ENCODE results near the gene GPBP1.

DNA sequence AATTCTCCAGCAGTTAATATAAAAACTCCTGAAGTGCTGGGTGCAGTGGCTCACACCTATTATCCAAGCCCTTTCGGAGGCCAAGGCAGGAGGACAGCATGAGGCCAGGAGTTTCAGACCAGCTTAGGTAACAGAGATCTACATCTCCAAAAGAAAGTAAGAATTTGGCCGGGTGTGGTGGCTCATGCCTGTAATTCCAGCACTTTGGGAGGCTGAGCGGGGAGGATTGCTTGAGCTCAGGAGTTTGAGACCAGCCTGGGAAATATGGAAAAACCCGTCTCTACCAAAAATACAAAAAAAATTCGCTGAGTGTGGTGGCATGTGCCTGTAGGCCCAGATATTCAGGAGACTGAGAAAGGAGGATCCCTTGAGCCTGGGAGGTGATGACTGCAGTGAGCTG is 6.7 kb upstream of the GPBP1 start:
- TF ChIP-seq, protein P1, sequence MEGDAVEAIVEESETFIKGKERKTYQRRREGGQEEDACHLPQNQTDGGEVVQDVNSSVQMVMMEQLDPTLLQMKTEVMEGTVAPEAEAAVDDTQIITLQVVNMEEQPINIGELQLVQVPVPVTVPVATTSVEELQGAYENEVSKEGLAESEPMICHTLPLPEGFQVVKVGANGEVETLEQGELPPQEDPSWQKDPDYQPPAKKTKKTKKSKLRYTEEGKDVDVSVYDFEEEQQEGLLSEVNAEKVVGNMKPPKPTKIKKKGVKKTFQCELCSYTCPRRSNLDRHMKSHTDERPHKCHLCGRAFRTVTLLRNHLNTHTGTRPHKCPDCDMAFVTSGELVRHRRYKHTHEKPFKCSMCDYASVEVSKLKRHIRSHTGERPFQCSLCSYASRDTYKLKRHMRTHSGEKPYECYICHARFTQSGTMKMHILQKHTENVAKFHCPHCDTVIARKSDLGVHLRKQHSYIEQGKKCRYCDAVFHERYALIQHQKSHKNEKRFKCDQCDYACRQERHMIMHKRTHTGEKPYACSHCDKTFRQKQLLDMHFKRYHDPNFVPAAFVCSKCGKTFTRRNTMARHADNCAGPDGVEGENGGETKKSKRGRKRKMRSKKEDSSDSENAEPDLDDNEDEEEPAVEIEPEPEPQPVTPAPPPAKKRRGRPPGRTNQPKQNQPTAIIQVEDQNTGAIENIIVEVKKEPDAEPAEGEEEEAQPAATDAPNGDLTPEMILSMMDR (IDR thresholded peaks at IDR 0.05; ENCODE audit: insufficient read depth, low read length, poor library complexity, severe bottlenecking), result no peak
- no peak for TF ChIP-seq EZH2phosphoT487 (conservative IDR thresholded peaks at IDR 0.05; ENCODE audit: low read length)
